H1 (cell line): ENCODE results near the gene HTR2A. TPM values are rescaled to one million over a fixed set of nuclear protein-coding genes. Genes with fewer than 3 reads are reported as not detected.

ENCODE experiments used
- CTCF ChIA-PET: fragments of 300-600 bp; sonication (Branson Sonifier 250); formaldehyde crosslinking; loops from one replicate; lab custom pipeline; 2021; ENCODE audit not compliant: partially characterized antibody; lab: Charles Lee
- POLR2A ChIA-PET: fragments of 300-600 bp; sonication (Branson Sonifier 250); formaldehyde crosslinking; loops from one replicate; lab custom pipeline; 2021; ENCODE audit warnings: inconsistent platforms; ENCODE audit not compliant: partially characterized antibody; lab: Charles Lee
- DNase-seq, 2 experiments: peaks; one replicate each; pipeline versions ENCODE4 v3.0.0 to v3.0.0-alpha.2; 2010 to 2022; ENCODE audit warnings: low spot score in 2 of 2, low read depth in 1 of 2, mixed read lengths in 1 of 2
- FAIRE-seq: peaks from 2 replicates; lab custom pipeline; 2011; peaks lifted over from hg19 to GRCh38; lab: Jason Lieb, UNC
- H2AFZ ChIP-seq: 2 replicates; pipeline ENCODE4 v1.8.1; 2012; ENCODE audit warnings: low read length, inconsistent platforms
- H2AK5ac ChIP-seq: 2 replicates; pipeline ENCODE4 v1.6.1; 2013; ENCODE audit warnings: low read depth, low read length
- H2BK120ac ChIP-seq: replicated peaks from 2 replicates; pipeline ENCODE3; 2013; ENCODE audit warnings: low read depth, low read length, inconsistent platforms
- H2BK12ac ChIP-seq: 2 replicates; pipeline ENCODE4 v1.6.1; 2013; ENCODE audit warnings: low read depth, low read length
- H2BK15ac ChIP-seq: 2 replicates; pipeline ENCODE4 v1.6.1; 2013; ENCODE audit warnings: low read length
- H2BK20ac ChIP-seq: 2 replicates; pipeline ENCODE4 v1.6.1; 2013; ENCODE audit warnings: low read length
- H2BK5ac ChIP-seq: 2 replicates; pipeline ENCODE4 v1.6.1; 2013; ENCODE audit warnings: low read depth, low read length
- H3K14ac ChIP-seq: 2 replicates; pipeline ENCODE4 v1.6.1; 2013; ENCODE audit warnings: inconsistent platforms; ENCODE audit not compliant: insufficient read length
- H3K18ac ChIP-seq: 2 replicates; pipeline ENCODE4 v1.6.1; 2013; ENCODE audit warnings: low read length; ENCODE audit errors: extremely low read depth
- H3K23ac ChIP-seq: 2 replicates; pipeline ENCODE4 v1.6.1; 2013; ENCODE audit warnings: inconsistent platforms; ENCODE audit not compliant: insufficient read length
- H3K23me2 ChIP-seq: 2 replicates; pipeline ENCODE4 v1.6.1; 2013; ENCODE audit warnings: low read depth, low read length
- H3K27ac ChIP-seq: 2 replicates; pipeline ENCODE4 v1.6.1; 2011; ENCODE audit warnings: low read depth, low read length, inconsistent platforms
- H3K27me3 ChIP-seq, 4 experiments: replicated peaks in 1 of 4; 1 replicate in 1 of 4; 2 replicates in 3 of 4; pipeline versions ENCODE4 v1.6.1 to v1.8.1; 2011 to 2013; ENCODE audit warnings: low read length in 3 of 4, mild to moderate bottlenecking in 3 of 4, inconsistent platforms in 2 of 4, mixed read lengths in 2 of 4, moderate library complexity in 1 of 4; ENCODE audit not compliant: control insufficient read depth in 3 of 4, insufficient read depth in 3 of 4; ENCODE audit errors: extremely low read depth in 1 of 4
- H3K36me3 ChIP-seq, 4 experiments: 2 replicates each; pipeline versions ENCODE4 v1.6.1 to v1.8.1; 2011 to 2013; ENCODE audit warnings: mild to moderate bottlenecking in 4 of 4, low read length in 3 of 4, moderate library complexity in 2 of 4, control low read depth in 1 of 4, inconsistent platforms in 1 of 4; ENCODE audit not compliant: insufficient read depth in 4 of 4, control insufficient read depth in 2 of 4
- H3K4ac ChIP-seq: replicated peaks from 2 replicates; pipeline ENCODE3; 2013; ENCODE audit warnings: low read length, low read depth, mixed read lengths, inconsistent platforms; ENCODE audit not compliant: insufficient read length
- H3K4me1 ChIP-seq, 4 experiments: replicated peaks in 1 of 4; 1 replicate in 1 of 4; 2 replicates in 3 of 4; pipeline versions ENCODE4 v1.6.1 to v1.8.1; 2011 to 2013; ENCODE audit warnings: low read length in 3 of 4, inconsistent platforms in 2 of 4, mixed read lengths in 1 of 4; ENCODE audit not compliant: insufficient read depth in 4 of 4, control insufficient read depth in 3 of 4
- H3K4me2 ChIP-seq, 2 experiments: 2 replicates each; pipeline versions ENCODE4 v1.6.1 to v1.8.1; 2011 to 2013; ENCODE audit warnings: low read depth in 2 of 2, low read length in 2 of 2, control low read depth in 1 of 2, inconsistent platforms in 1 of 2, mild to moderate bottlenecking in 1 of 2; ENCODE audit not compliant: insufficient read depth in 1 of 2
- H3K4me3 ChIP-seq, 4 experiments: fragments of 200-600, 300-600 bp in 1 of 4; sonication (generic), shearing (Covaris generic), sonication (Bioruptor Twin) in 1 of 4; 2 replicates each; pipeline versions ENCODE4 v1.5.1 to v1.8.1; 2011 to 2016; ENCODE audit warnings: low read length in 4 of 4, low read depth in 3 of 4, control low read depth in 2 of 4, inconsistent platforms in 2 of 4, mild to moderate bottlenecking in 2 of 4, mixed read lengths in 1 of 4, moderate library complexity in 1 of 4; ENCODE audit not compliant: insufficient read depth in 2 of 4; ENCODE audit errors: extremely low read depth in 1 of 4
- H3K56ac ChIP-seq: replicated peaks from 2 replicates; pipeline ENCODE3; 2013; ENCODE audit warnings: low read depth, mild to moderate bottlenecking, mixed read lengths, low read length, inconsistent platforms; ENCODE audit not compliant: insufficient read length
- H3K79me1 ChIP-seq: 2 replicates; pipeline ENCODE4 v1.6.1; 2013; ENCODE audit warnings: low read depth, low read length, control low read depth
- H3K79me2 ChIP-seq, 2 experiments: 2 replicates each; pipeline versions ENCODE4 v1.6.1 to v1.8.1; 2012 to 2013; ENCODE audit warnings: low read length in 2 of 2, mild to moderate bottlenecking in 2 of 2, inconsistent platforms in 1 of 2; ENCODE audit not compliant: insufficient read depth in 2 of 2, control insufficient read depth in 1 of 2
- H3K9ac ChIP-seq, 4 experiments: replicated peaks in 1 of 4; 1 replicate in 1 of 4; 2 replicates in 3 of 4; pipeline versions ENCODE4 v1.6.1 to v1.8.1; 2011 to 2013; ENCODE audit warnings: low read depth in 3 of 4, low read length in 3 of 4, control low read depth in 2 of 4, mild to moderate bottlenecking in 2 of 4, moderate library complexity in 2 of 4, inconsistent platforms in 1 of 4; ENCODE audit errors: extremely low read depth in 1 of 4
- H3K9me3 ChIP-seq, 2 experiments: 2 replicates each; pipeline versions ENCODE4 v1.6.1 to v1.8.1; 2012 to 2013; ENCODE audit warnings: mild to moderate bottlenecking in 2 of 2, moderate library complexity in 2 of 2, control low read depth in 1 of 2, inconsistent platforms in 1 of 2, low read depth in 1 of 2, low read length in 1 of 2, mixed read lengths in 1 of 2; ENCODE audit not compliant: insufficient read depth in 2 of 2
- H4K20me1 ChIP-seq, 2 experiments: replicated peaks in 1 of 2; 2 replicates each; pipeline versions ENCODE3 to v1.8.1; 2011 to 2013; ENCODE audit warnings: inconsistent platforms in 2 of 2, low read length in 2 of 2, mild to moderate bottlenecking in 1 of 2; ENCODE audit not compliant: insufficient read depth in 2 of 2, control insufficient read depth in 1 of 2
- H4K5ac ChIP-seq: 2 replicates; pipeline ENCODE4 v1.6.1; 2013; ENCODE audit warnings: low read length, low read depth, mixed read lengths, inconsistent platforms; ENCODE audit not compliant: insufficient read length
- H4K8ac ChIP-seq: 2 replicates; pipeline ENCODE4 v1.8.0; 2013; ENCODE audit warnings: mild to moderate bottlenecking, moderate library complexity, low read length, inconsistent platforms; ENCODE audit not compliant: insufficient read depth; ENCODE audit errors: extremely low read depth
- H4K91ac ChIP-seq: replicated peaks from 2 replicates; pipeline ENCODE3; 2013; ENCODE audit warnings: low read length, mixed read lengths, inconsistent platforms; ENCODE audit not compliant: insufficient read length
- BACH1 ChIP-seq: IDR thresholded peaks from 2 replicates; pipeline ENCODE4 v1.6.1; 2012; ENCODE audit warnings: low read length, improper control_type of control experiment
- BRCA1 ChIP-seq: IDR thresholded peaks from 2 replicates; pipeline ENCODE4 v1.6.1; 2012; ENCODE audit warnings: low read depth, low read length, improper control_type of control experiment
- CHD2 ChIP-seq: IDR thresholded peaks from 2 replicates; pipeline ENCODE4 v1.6.1; 2012; ENCODE audit warnings: low read length, improper control_type of control experiment
- CTBP2 ChIP-seq: IDR thresholded peaks from 2 replicates; pipeline ENCODE4 v1.7.0; 2011; ENCODE audit warnings: borderline replicate concordance, mild to moderate bottlenecking, moderate library complexity, mixed read lengths, low read length; ENCODE audit not compliant: insufficient read depth, insufficient read length
- JUN ChIP-seq: IDR thresholded peaks from 2 replicates; pipeline ENCODE4 v1.6.1; 2011; ENCODE audit warnings: low read depth, mild to moderate bottlenecking, improper control_type of control experiment, low read length
- NANOG ChIP-seq: IDR thresholded peaks from 2 replicates; pipeline ENCODE4 v1.6.1; 2011; ENCODE audit warnings: low read length, low read depth, mild to moderate bottlenecking, inconsistent platforms; ENCODE audit not compliant: insufficient read depth, poor library complexity, severe bottlenecking
- POLR2A ChIP-seq, 2 experiments: IDR thresholded peaks; 1 replicate in 1 of 2; 2 replicates in 1 of 2; pipeline ENCODE4 v1.6.1; 2011; ENCODE audit warnings: low read depth in 2 of 2, low read length in 2 of 2, mild to moderate bottlenecking in 2 of 2; ENCODE audit errors: control extremely low read depth in 1 of 2
- SAP30 ChIP-seq: fragments of 300-600 bp; sonication (generic); IDR thresholded peaks from 2 replicates; pipeline ENCODE4 v1.7.1; 2012; ENCODE audit warnings: low read length, moderate library complexity, mild to moderate bottlenecking, inconsistent platforms; ENCODE audit not compliant: insufficient read depth, insufficient replicate concordance
- SIRT6 ChIP-seq: IDR thresholded peaks from one replicate; pipeline ENCODE4 v1.7.1; 2012; ENCODE audit warnings: low read length, inconsistent platforms
- TBP ChIP-seq: IDR thresholded peaks from 2 replicates; pipeline ENCODE4 v1.6.1; 2011; ENCODE audit warnings: low read depth, low read length, improper control_type of control experiment
- YY1 ChIP-seq: IDR thresholded peaks from 2 replicates; pipeline ENCODE4 v1.6.1; 2011; ENCODE audit warnings: low read depth, mild to moderate bottlenecking, low read length
- WGBS, 2 experiments: shearing (Covaris generic) in 1 of 2; methylation state at CpG; one replicate each; pipeline versions ENCODE4 v1.1.6 to v1.1.7; 2013 to 2015; ENCODE audit warnings: low lambda C conversion rate in 2 of 2, mixed read lengths in 2 of 2, inconsistent platforms in 1 of 2, low coverage in 1 of 2, missing lambda C conversion rate in 1 of 2; ENCODE audit not compliant: insufficient replicate concordance in 2 of 2, insufficient coverage in 1 of 2, insufficient read length in 1 of 2; ENCODE audit errors: extremely low coverage in 1 of 2, missing lambda C conversion rate in 1 of 2; 5-methylcytosine and 5-hydroxymethylcytosine counted together
- polyA plus RNA-seq, 7 experiments: library from polyadenylated mRNA; depleted of rRNA in 3 of 7; stranded (reverse) in 5 of 7; unstranded in 2 of 7; fragments of >200 nt in 5 of 7; fragments of 200-250 nt in 2 of 7; gene quantifications; 1 replicate in 5 of 7; 2 replicates in 1 of 7; 4 replicates in 1 of 7; pipeline versions ENCODE4 v1.2.1 to v1.2.3, GENCODE V29; 2011 to 2013; ENCODE audit warnings: missing spikeins in 2 of 7, mixed read lengths in 2 of 7
- total RNA-seq: library from RNA; stranded (reverse); fragmentation: NEBNext Ultra II Directional; extraction: Animal tissue kit (Norgen Biotek cat#: 25700); gene quantifications from 2 replicates; pipeline ENCODE4 v1.2.1, GENCODE V29; 2021
- TF ChIP-seq, protein P1 (sequence below): IDR thresholded peaks from 2 replicates; pipeline ENCODE4 v1.6.1; 2011; ENCODE audit warnings: low read depth, mild to moderate bottlenecking, low read length; ENCODE audit not compliant: insufficient read depth

Gene HTR2A
- total and polyA plus RNA-seq, 2 of the 8 experiments (the other 6 are each of a cell fraction or from before 2014, with no cell fraction given), result not detected

DNA sequence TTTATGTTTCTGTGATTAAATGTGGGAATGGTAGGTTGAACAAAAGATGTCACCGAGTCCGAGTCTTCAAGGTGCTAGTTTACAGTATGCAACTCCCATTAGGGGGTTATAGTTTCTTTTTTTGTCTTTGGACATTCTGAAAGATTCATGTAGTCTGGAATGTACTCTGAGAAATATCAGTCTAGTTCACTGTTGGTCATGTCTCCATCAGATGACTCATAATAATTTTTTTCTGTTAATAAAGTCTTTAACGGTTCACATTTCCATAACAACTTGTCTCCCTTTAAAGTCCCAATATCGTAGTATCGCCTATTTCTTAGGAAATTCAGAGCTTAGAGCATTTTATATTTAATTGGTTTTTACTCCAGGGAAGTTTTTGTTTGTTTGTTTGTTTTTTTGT, 86.4 kb downstream of the HTR2A start:
- Histone ChIP-seq H3K27ac (no peak overlapping the region), H2BK15ac (no peak overlapping the region), H3K56ac (no peak overlapping the region), H3K14ac (no peak overlapping the region), H3K36me3 (no peaks in the 10 kb centered on the region), H2BK5ac (no peak overlapping the region), H4K5ac (no peak overlapping the region), H2AFZ (no peak overlapping the region), H2BK120ac (no peak overlapping the region), H3K79me1 (no peaks in the 10 kb centered on the region), H3K18ac (no peak overlapping the region), H3K4me2 (no peak overlapping the region), H3K23me2 (no peaks in the 10 kb centered on the region), H3K79me2 (no peaks in the 10 kb centered on the region), H2BK12ac (no peak overlapping the region), H2AK5ac (no peak overlapping the region), H2BK20ac (no peak overlapping the region), H3K27me3 (no peaks in the 10 kb centered on the region), H4K8ac (no peak overlapping the region), H3K4ac (no peak overlapping the region), H3K4me3 (no peak overlapping the region), H3K4me1 (no peaks in the 10 kb centered on the region), H4K20me1 (no peaks in the 10 kb centered on the region), H4K91ac (no peak overlapping the region), H3K23ac (no peak overlapping the region), H3K9me3 (peaks cover 2 to 6% of the 10 kb centered on the region in 2 experiments; a peak in 2 of 4 replicates), H3K9ac (no peak overlapping the region)
- DNase-seq (no peak), FAIRE-seq (no peak)
- CTCF ChIA-PET, result no interaction called here
- POLR2A ChIA-PET, result no interaction called here
- TF ChIP-seq BRCA1 (no peak), CHD2 (no peak), SIRT6 (no peak), SAP30 (no peak), TBP (no peak), POLR2A (IDR thresholded peaks at IDR 0.05; ENCODE audit: control extremely low read depth in 1 of 2, low read depth in 2 of 2, low read length in 2 of 2) (no peak), BACH1 (no peak), CTBP2 (no peak), NANOG (no peak), YY1 (no peak), JUN (no peak)
- TF ChIP-seq, protein P1, sequence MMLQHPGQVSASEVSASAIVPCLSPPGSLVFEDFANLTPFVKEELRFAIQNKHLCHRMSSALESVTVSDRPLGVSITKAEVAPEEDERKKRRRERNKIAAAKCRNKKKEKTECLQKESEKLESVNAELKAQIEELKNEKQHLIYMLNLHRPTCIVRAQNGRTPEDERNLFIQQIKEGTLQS, result no peak
- 93% methylated on average over 5 of the region's 5 CpGs; no CpG with 5 or more reads in 1 of the 2 experiments for WGBS, 2 experiments
